H9 (cell line): ENCODE data around the gene CPAMD8. TPM values are rescaled to one million over a fixed set of nuclear protein-coding genes. Genes with fewer than 3 reads are reported as not detected.

Source experiments
- DNase-seq: peaks from one replicate; pipeline ENCODE4 v3.0.0-alpha.2; 2017
- H2AFZ ChIP-seq: one replicate; pipeline ENCODE4 v1.6.1; 2013; ENCODE audit warnings: mild to moderate bottlenecking, low read length, control low read depth, moderate library complexity
- H2AK5ac ChIP-seq: 2 replicates; pipeline ENCODE4 v1.6.1; 2013; ENCODE audit warnings: low read length, control low read depth, mixed read lengths; ENCODE audit not compliant: insufficient read length
- H2BK120ac ChIP-seq: one replicate; pipeline ENCODE4 v1.6.1; 2013; ENCODE audit warnings: low read depth, mild to moderate bottlenecking, low read length, control low read depth, inconsistent platforms; ENCODE audit not compliant: poor library complexity, severe bottlenecking
- H2BK12ac ChIP-seq: 2 replicates; pipeline ENCODE4 v1.6.1; 2013; ENCODE audit warnings: low read length, control low read depth, mixed read lengths, low read depth; ENCODE audit not compliant: insufficient read length
- H2BK15ac ChIP-seq: 2 replicates; pipeline ENCODE4 v1.6.1; 2013; ENCODE audit warnings: low read depth, low read length, control low read depth
- H2BK20ac ChIP-seq: one replicate; pipeline ENCODE4 v1.6.1; 2013; ENCODE audit warnings: low read depth, mild to moderate bottlenecking, low read length, control low read depth, inconsistent platforms; ENCODE audit not compliant: poor library complexity, severe bottlenecking
- H2BK5ac ChIP-seq: 2 replicates; pipeline ENCODE4 v1.6.1; 2013; ENCODE audit warnings: low read length, control low read depth, mixed read lengths; ENCODE audit not compliant: insufficient read length
- H3K14ac ChIP-seq: 2 replicates; pipeline ENCODE4 v1.6.1; 2013; ENCODE audit warnings: low read length, control low read depth; ENCODE audit not compliant: insufficient read depth
- H3K18ac ChIP-seq: 2 replicates; pipeline ENCODE4 v1.6.1; 2013; ENCODE audit warnings: low read depth, mild to moderate bottlenecking, mixed read lengths, low read length, control low read depth; ENCODE audit not compliant: insufficient read length
- H3K23ac ChIP-seq: 2 replicates; pipeline ENCODE4 v1.6.1; 2013; ENCODE audit warnings: low read length, control low read depth, mixed read lengths, low read depth; ENCODE audit not compliant: insufficient read length
- H3K23me2 ChIP-seq: 2 replicates; pipeline ENCODE4 v1.6.1; 2013; ENCODE audit warnings: low read depth, mild to moderate bottlenecking, mixed read lengths, low read length, control low read depth; ENCODE audit not compliant: insufficient read length, poor library complexity, severe bottlenecking
- H3K27ac ChIP-seq: 2 replicates; pipeline ENCODE4 v1.5.1; 2013; ENCODE audit warnings: low read length, control low read depth, mixed read lengths, low read depth; ENCODE audit not compliant: insufficient read length
- H3K27me3 ChIP-seq: 2 replicates; pipeline ENCODE4 v1.6.1; 2013; ENCODE audit warnings: low read length, control low read depth, inconsistent platforms; ENCODE audit not compliant: insufficient read depth
- H3K4ac ChIP-seq: 2 replicates; pipeline ENCODE4 v1.6.1; 2013; ENCODE audit warnings: low read depth, mild to moderate bottlenecking, control low read depth, inconsistent platforms, low read length, moderate library complexity
- H3K4me1 ChIP-seq: 2 replicates; pipeline ENCODE4 v1.6.1; 2013; ENCODE audit warnings: low read length, control low read depth, inconsistent platforms; ENCODE audit not compliant: insufficient read depth
- H3K4me2 ChIP-seq: 2 replicates; pipeline ENCODE4 v1.6.1; 2013; ENCODE audit warnings: low read length, control low read depth, mixed read lengths; ENCODE audit not compliant: insufficient read length, insufficient read depth
- H3K56ac ChIP-seq: 2 replicates; pipeline ENCODE4 v1.6.1; 2013; ENCODE audit warnings: low read depth, mild to moderate bottlenecking, mixed read lengths, low read length, control low read depth; ENCODE audit not compliant: insufficient read length
- H3K79me1 ChIP-seq: 2 replicates; pipeline ENCODE4 v1.6.1; 2013; ENCODE audit warnings: low read depth, mild to moderate bottlenecking, moderate library complexity, low read length, control low read depth, inconsistent platforms; ENCODE audit not compliant: insufficient read depth, poor library complexity, severe bottlenecking
- H3K79me2 ChIP-seq: 2 replicates; pipeline ENCODE4 v1.6.1; 2013; ENCODE audit warnings: low read length, control low read depth, inconsistent platforms; ENCODE audit not compliant: insufficient read depth
- H3K9ac ChIP-seq: 2 replicates; pipeline ENCODE4 v1.6.1; 2013; ENCODE audit warnings: low read length, control low read depth, mixed read lengths; ENCODE audit not compliant: insufficient read length; ENCODE audit errors: extremely low read depth
- H3K9me3 ChIP-seq: one replicate; pipeline ENCODE4 v1.6.1; 2013; ENCODE audit warnings: low read depth, low read length, inconsistent platforms; ENCODE audit not compliant: control insufficient read depth
- H3T11ph ChIP-seq: one replicate; pipeline ENCODE4 v1.6.1; 2013; ENCODE audit warnings: mild to moderate bottlenecking, low read length, control low read depth, inconsistent platforms
- H4K20me1 ChIP-seq: one replicate; pipeline ENCODE4 v1.6.1; 2013; ENCODE audit not compliant: control insufficient read depth, insufficient read length, insufficient read depth
- H4K5ac ChIP-seq: 2 replicates; pipeline ENCODE4 v1.6.1; 2013; ENCODE audit warnings: low read depth, mild to moderate bottlenecking, mixed read lengths, low read length, control low read depth; ENCODE audit not compliant: insufficient read length
- H4K8ac ChIP-seq: replicated peaks from 2 replicates; pipeline ENCODE4 v1.6.1; 2013; ENCODE audit warnings: low read length, control low read depth, mixed read lengths, low read depth; ENCODE audit not compliant: insufficient read length
- H4K91ac ChIP-seq: 2 replicates; pipeline ENCODE4 v1.6.1; 2013; ENCODE audit warnings: low read depth, mild to moderate bottlenecking, moderate library complexity, mixed read lengths, low read length, control low read depth; ENCODE audit not compliant: insufficient read length
- H3K27ac Mint-ChIP-seq, 3 experiments: 2 replicates in 2 of 3; 3 replicates in 1 of 3; pipeline ENCODE4 v1.8.0; 2020 to 2021; ENCODE audit warnings: mixed read lengths in 3 of 3, mild to moderate bottlenecking in 1 of 3, moderate library complexity in 1 of 3
- H3K27me3 Mint-ChIP-seq: 2 replicates; pipeline ENCODE4 v1.8.0; 2021; ENCODE audit warnings: low read depth, mild to moderate bottlenecking, moderate library complexity, mixed read lengths
- H3K36me3 Mint-ChIP-seq, 3 experiments: 2 replicates in 2 of 3; 3 replicates in 1 of 3; pipeline ENCODE4 v1.8.0; 2020 to 2021; ENCODE audit warnings: low read depth in 3 of 3, mixed read lengths in 3 of 3; ENCODE audit not compliant: insufficient read depth in 1 of 3
- H3K4me1 Mint-ChIP-seq, 2 experiments: 2 replicates each; pipeline ENCODE4 v1.8.0; 2020; ENCODE audit warnings: mixed read lengths in 2 of 2
- H3K4me3 Mint-ChIP-seq, 2 experiments: 2 replicates in 1 of 2; 3 replicates in 1 of 2; pipeline ENCODE4 v1.8.0; 2020 to 2021; ENCODE audit warnings: mild to moderate bottlenecking in 2 of 2, mixed read lengths in 2 of 2, moderate library complexity in 1 of 2
- H3K9me3 Mint-ChIP-seq, 2 experiments: 2 replicates in 1 of 2; 3 replicates in 1 of 2; pipeline ENCODE4 v1.8.0; 2020; ENCODE audit warnings: mild to moderate bottlenecking in 2 of 2, mixed read lengths in 2 of 2, moderate library complexity in 1 of 2
- CTCF ChIP-seq: fragments of 200-600 bp; sonication (generic); conservative IDR thresholded peaks from 3 replicates; pipeline ENCODE4 v1.8.0; 2021; ENCODE audit warnings: antibody characterized with exemption, mild to moderate bottlenecking
- WGBS: extraction: QIAGEN DNeasy Blood & Tissue Kit; methylation state at CpG from one replicate; pipeline ENCODE4 v1.1.7; 2013; ENCODE audit warnings: missing lambda C conversion rate, low lambda C conversion rate, mixed read lengths; ENCODE audit not compliant: insufficient read length; ENCODE audit errors: extremely low coverage; 5-methylcytosine and 5-hydroxymethylcytosine counted together
- total RNA-seq: library from RNA; stranded (reverse); gene quantifications from 2 replicates; pipeline ENCODE4 v1.2.1, GENCODE V29; 2021

The CPAMD8 gene
- total RNA-seq, 1 experiment from 2014 or later: 12.0 TPM

GRCh38 chr19:17054746-17055145 is 28.1 kb upstream of the CPAMD8 start:
- no peak overlapping the region for H3K27ac ChIP-seq
- H2AFZ ChIP-seq: no peak overlapping the region
- H3K79me1 ChIP-seq: no peaks in the 10 kb centered on the region
- no peak overlapping the region for H3K4me3 Mint-ChIP-seq
- H4K91ac ChIP-seq: no peak overlapping the region
- H3K18ac ChIP-seq: no peak overlapping the region
- no peak overlapping the region for H2BK5ac ChIP-seq
- H3K23ac ChIP-seq: no peak overlapping the region
- H2BK20ac ChIP-seq: no peak overlapping the region
- TF ChIP-seq CTCF: no peak
- no peak overlapping the region for H2AK5ac ChIP-seq
- no peak overlapping the region for H3K14ac ChIP-seq
- no peak for DNase-seq
- peaks cover 8 to 14% of the 10 kb centered on the region in 2 experiments; a peak in 3 of 4 replicates for H3K4me1 Mint-ChIP-seq
- H3K23me2 ChIP-seq: no peaks in the 10 kb centered on the region
- H4K5ac ChIP-seq: no peak overlapping the region
- no peak overlapping the region for H3T11ph ChIP-seq
- H3K4me2 ChIP-seq: no peak overlapping the region
- H3K27ac Mint-ChIP-seq: no peak overlapping the region
- H2BK15ac ChIP-seq: no peak overlapping the region
- no peaks in the 10 kb centered on the region for H4K20me1 ChIP-seq
- peaks cover 19% of the 10 kb centered on the region for H3K9me3 ChIP-seq
- H2BK12ac ChIP-seq: no peak overlapping the region
- H3K4ac ChIP-seq: no peak overlapping the region
- no peak overlapping the region for H2BK120ac ChIP-seq
- no peak overlapping the region for H4K8ac ChIP-seq
- H3K79me2 ChIP-seq: no peaks in the 10 kb centered on the region
- H3K27me3 ChIP-seq: no peaks in the 10 kb centered on the region
- H3K27me3 Mint-ChIP-seq: no peaks in the 10 kb centered on the region
- H3K9me3 Mint-ChIP-seq: no peaks in the 10 kb centered on the region
- H3K36me3 Mint-ChIP-seq: peaks cover 38 to 82% (median 77%) of the 10 kb centered on the region in 3 experiments
- no peak overlapping the region for H3K9ac ChIP-seq
- no peaks in the 10 kb centered on the region for H3K4me1 ChIP-seq
- no CpG with 5 or more reads among the region's 5 CpGs for WGBS
- no peak overlapping the region for H3K56ac ChIP-seq
